ENCODE data around the gene MORN4.
"Not testable (repeated sequence)": the region's sequence is repeated elsewhere in the genome, so short reads cannot be mapped to it uniquely, and the experiment has no call there.

The MORN4 gene

GRCh38 chr10:97640868-97641811, 7.8 kb upstream of the MORN4 start:
- no peak for DNase-seq

GRCh38 chr10:97640174-97640867, 7.0 kb upstream of the MORN4 start, which contains the start of gene PI4K2A:
Gene PI4K2A, plus strand, starts transcription at chr10:97640671. Its CDS starts 72 bp downstream, at chr10:97640743.
- DNase-seq: peak; percentile 96

GRCh38 chr10:97639090-97639489, 5.8 kb upstream of the MORN4 start:
- not testable (repeated sequence) for DNase-seq

DNA sequence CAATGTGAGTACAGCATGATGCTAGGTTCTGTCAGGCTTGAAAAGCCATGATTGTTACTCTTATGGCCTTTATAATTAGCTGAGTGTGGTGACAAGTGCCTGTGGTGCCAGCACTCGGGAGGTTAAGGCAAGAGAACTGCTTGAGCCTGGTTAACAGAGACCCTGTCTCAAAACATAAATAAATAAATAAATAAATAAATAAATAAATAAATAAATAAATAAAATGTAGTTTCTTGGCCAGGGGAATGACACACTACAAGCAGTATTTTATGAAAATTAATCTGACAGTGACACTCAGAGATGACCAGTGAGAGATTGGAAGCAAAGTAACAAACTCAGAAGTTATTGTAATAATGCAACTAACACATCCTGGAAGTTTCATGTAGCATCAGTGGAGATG, 2.3 kb upstream of the MORN4 start:
- DNase-seq: no peak

GRCh38 chr10:97633921-97634320, 621 bp upstream of the MORN4 start:
- no peak for DNase-seq

DNA sequence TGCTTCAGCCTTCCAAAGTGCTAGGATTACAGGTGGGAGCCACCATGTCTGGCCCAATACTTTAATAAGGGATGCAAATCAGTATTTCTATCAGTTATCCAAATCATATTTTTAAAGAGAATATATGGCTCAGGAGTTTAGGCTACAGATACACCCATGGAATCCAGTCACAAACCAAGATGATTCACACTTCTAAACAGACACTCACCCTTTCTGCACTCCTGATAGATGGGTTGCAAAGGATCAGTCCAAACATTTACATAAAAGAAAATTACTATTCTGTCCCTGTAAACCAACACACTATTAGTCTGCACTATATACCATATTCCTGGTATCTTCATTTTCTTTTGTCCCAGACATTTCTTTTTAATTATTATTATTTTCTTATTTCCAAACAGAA, 2.2 kb downstream of the MORN4 start:
- DNase-seq: no peak

DNA sequence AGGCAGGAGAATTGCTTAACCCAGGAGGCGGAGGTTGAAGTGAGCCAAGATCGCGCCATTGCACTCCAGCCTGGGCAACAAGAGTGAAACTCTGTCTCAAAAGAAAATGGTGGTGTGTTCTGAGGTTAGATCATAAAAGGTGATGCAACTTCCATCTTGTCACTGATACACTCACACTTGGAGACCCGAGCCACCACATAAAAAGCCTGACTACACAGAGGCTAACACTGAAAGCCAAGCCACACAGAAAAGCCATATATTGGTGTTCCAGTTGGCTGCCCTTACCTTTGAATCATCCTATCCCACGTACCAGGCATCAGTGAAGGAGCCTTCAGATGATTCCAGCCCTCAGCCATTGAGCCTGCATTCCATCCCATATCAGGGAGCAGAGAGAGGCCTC, 4.0 kb downstream of the MORN4 start:
- no peak for DNase-seq

GRCh38 chr10:97628228-97628627, 5.1 kb downstream of the MORN4 start:
- no peak for DNase-seq

DNA sequence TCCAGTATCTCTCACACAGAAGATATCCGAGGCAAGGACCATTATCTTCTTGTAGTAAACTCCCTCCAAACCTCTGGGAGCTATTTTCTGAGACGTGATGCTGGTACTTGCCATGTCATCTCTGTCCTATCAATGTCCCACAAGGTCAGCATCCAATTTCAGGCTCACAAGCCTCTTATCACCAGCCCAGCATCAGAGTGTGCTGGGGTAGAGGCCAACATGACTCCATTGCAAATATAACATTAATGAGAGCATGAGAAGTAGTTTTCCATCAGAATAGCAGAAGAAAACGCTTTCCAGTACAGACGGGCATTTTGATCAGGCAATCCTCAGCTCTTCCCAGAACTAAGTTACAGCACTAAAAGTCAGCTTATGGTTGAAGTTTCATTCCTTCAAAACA, 5.6 kb downstream of the MORN4 start:
- DNase-seq: no peak

GRCh38 chr10:97623277-97623676, 10.0 kb downstream of the MORN4 start:
- DNase-seq: no peak

- DNase-seq: no peak
Measured at GRCh38 chr10:97618733-97619132, 14.6 kb downstream of the MORN4 start.

GRCh38 chr10:97618285-97618684, 15.0 kb downstream of the MORN4 start:
- no peak for DNase-seq

DNA sequence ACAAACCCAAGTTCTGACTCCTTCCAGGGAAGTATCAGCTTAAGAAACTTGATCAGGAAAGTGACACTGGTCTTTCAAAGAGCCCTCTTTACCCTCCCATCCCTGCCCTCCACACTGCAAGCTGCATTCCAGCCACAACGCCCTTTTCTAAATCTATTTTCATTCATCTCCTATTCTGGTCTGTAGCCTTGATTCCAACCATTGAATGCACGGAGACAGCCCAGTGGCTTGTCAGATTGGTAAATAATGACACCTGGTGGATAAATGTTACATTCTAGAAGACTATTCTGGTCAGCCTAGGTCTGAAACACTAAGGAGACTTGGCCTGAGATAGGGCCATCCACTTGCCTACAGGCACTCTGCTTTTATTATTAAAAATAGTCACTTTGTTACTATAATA, 20.9 kb downstream of the MORN4 start:
- peak; percentile 9 for DNase-seq

DNA sequence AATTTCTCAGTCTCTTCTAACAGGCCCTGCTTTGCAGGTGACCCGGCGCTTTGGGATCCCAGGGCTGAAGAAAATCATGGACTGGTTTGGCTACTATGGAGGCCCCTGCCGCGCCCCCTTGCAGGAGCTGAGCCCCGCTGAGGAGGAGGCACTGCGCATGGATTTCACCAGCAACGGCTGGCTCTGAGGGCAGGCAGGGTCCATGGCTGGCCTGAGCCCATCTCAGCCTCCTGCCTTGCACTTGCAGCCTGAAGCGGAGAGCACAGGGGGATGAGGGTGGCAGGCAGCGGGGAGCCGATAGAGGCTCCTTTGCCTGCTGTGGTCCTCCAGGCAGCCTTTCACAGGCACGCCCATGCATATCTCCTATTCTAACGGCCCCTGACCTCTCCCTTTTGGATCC, 21.8 kb downstream of the MORN4 start:
- DNase-seq: no peak

DNA sequence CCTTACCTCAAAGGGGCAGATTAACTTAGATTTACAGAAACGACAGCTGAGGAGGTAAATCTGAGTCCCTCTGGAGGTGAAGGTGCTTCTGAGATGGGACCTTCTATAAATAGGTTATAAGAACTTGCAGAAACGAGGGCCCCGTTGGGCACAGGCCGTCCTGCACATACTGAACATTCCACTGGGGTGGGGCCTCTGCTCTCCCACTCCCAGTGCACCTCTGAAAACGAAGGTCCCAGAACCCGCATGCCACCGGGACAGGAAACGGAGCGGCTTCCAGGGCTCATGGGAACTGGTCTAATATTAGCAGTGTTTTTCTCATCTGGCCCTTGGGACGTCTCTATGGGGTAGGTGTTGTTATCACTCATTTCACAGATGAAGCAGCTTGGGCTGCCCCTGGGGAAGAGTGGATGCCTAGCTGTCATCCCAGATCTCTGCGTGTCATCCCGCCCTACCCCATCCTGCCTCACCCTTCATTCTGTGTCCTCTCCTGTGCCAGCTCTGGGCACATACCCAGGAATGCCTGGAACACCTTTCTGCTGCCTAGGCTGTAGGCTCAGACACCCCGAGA, 24.2 kb downstream of the MORN4 start:
- no peak for DNase-seq

DNA sequence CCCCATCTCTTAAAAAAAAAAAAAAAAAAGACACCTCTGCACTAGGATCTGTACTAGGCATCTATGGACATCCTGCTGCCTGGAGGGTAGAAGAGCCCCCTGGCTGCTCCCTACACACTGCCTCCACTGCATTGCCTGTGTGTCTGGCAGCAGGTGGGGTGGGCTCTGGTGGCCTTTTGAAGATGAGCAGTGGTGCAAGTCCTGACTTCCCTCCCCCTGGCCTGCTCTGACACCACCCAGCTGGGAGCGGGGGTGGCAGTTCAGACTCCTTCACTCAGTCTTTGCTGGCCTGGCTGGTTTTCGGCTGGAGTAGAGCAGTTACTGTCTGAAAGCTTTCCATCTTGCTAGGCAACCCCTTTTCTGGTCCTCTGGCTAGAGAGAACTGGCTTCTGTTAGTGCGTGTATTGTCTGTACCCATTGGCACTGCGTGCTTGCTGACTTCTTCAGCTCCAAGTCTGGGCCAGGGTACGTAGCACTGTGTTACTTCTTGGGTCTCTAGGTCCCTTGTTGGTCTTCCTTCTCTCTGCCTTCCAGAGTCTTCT, 26.1 kb downstream of the MORN4 start:
- DNase-seq: no peak

- DNase-seq: no peak
Measured at GRCh38 chr10:97601268-97602215, 31.8 kb downstream of the MORN4 start.

- no peak for DNase-seq
Measured at GRCh38 chr10:97600616-97601015, 32.7 kb downstream of the MORN4 start.

DNA sequence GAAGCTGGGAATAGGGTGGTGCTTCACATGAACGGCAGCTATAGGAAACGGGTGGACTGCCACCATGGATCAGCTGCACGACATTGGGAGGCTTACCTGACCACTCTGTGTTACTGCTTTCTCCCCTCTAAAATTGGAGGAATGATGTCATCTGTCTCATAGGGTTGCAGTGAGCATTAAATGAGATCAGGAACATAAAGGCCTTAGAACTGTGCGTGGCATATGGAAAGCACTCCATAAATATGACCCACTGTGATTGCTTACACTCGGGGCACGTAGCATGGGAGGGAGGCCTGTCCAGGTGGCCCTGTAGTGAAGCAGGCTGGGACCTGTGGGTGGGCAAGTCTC, 34.1 kb downstream of the MORN4 start:
- DNase-seq: no peak

DNA sequence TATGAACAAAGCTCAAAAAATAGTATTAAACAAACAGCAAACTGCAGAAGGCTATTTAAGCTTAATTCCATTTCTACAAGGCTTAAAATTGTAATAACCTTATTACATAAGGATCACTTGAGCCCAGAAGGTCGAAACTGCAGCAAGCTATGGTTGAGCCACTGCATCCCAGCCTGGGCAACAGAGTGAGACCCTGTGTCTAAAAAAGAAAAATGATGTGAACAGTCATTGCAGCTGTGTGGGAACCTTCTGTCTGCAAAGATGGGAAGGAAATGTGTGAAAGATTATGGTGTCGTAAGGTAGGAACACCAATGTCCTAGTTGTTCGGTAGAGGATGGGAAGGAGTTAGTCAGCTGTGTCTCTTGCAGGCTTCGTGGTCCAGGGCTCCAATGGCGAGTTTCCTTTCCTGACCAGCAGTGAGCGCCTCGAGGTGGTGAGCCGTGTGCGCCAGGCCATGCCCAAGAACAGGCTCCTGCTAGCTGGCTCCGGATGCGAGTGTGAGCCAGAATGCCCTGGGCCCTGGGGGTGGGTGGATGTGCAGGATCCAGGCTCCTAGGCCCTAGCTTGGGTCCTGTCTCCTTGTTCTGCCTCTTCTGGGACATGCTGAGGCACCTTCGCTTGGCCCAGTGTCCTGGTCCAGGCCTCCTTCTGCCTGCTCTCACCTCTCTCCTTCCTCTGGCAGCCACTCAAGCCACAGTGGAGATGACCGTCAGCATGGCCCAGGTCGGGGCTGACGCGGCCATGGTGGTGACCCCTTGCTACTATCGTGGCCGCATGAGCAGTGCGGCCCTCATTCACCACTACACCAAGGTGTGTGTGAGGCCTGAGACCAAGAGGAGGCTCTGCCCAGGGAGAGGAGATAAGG, 34.7 kb downstream of the MORN4 start:
- no peak for DNase-seq

- no peak for DNase-seq
Measured at GRCh38 chr10:97597778-97598177, 35.5 kb downstream of the MORN4 start.
